ENCODE results near the gene SLC8A2. TPM values are rescaled to one million over a fixed set of nuclear protein-coding genes. Genes with fewer than 3 reads are reported as not detected.

The SLC8A2 gene
- polyA plus RNA-seq, 4 donors, result 0.12 to 0.92 TPM; not detected in 2

- Histone ChIP-seq H3K4me1 (ENCODE audit: control insufficient read depth in 3 of 3, insufficient read depth in 2 of 3, low read depth in 1 of 3, low read length in 2 of 3) (no peaks in the 10 kb centered on the region), H3K36me3 (ENCODE audit: control insufficient read depth in 3 of 3, insufficient read depth in 2 of 3, low read depth in 1 of 3, low read length in 3 of 3) (peaks cover 9 to 90% (median 29%) of the 10 kb centered on the region in 3 donors), H3K9me3 (ENCODE audit: control insufficient read depth in 2 of 2, insufficient read depth in 1 of 2, low read depth in 1 of 2, low read length in 1 of 2) (no peaks in the 10 kb centered on the region), H3K27ac (ENCODE audit: low read depth in 1 of 3, low read length in 2 of 3) (no peak overlapping the region), H3K4me3 (ENCODE audit: low read depth in 1 of 3, low read length in 3 of 3) (no peak overlapping the region), H3K27me3 (ENCODE audit: control insufficient read depth in 3 of 3, insufficient read depth in 3 of 3, low read length in 3 of 3) (no peaks in the 10 kb centered on the region)
- 91 to 95% (median 92%) methylated on average over 5 of the region's 5 CpGs for WGBS, 3 donors
- FAIRE-seq (no peak), DNase-seq (no peak)
These were observed 26.9 kb upstream of the SLC8A2 start for GRCh38 chr19:47498561-47498960.

GRCh38 chr19:47497821-47498520 is 26.3 kb upstream of the SLC8A2 start:
- 66 to 87% (median 70%) methylated on average over 14 of the region's 14 CpGs for WGBS, 3 donors
- DNase-seq, result no peak
- peaks cover 7 to 90% (median 27%) of the 10 kb centered on the region in 3 donors for H3K36me3 ChIP-seq (ENCODE audit: control insufficient read depth in 3 of 3, insufficient read depth in 2 of 3, low read depth in 1 of 3, low read length in 3 of 3)
- no peak for FAIRE-seq
- no peak overlapping the region for H3K27ac ChIP-seq (ENCODE audit: low read depth in 1 of 3, low read length in 2 of 3)
- H3K4me3 ChIP-seq (ENCODE audit: low read depth in 1 of 3, low read length in 3 of 3), result no peak overlapping the region
- no peaks in the 10 kb centered on the region for H3K27me3 ChIP-seq (ENCODE audit: control insufficient read depth in 3 of 3, insufficient read depth in 3 of 3, low read length in 3 of 3)
- no peaks in the 10 kb centered on the region for H3K4me1 ChIP-seq (ENCODE audit: control insufficient read depth in 3 of 3, insufficient read depth in 2 of 3, low read depth in 1 of 3, low read length in 2 of 3)
- no peaks in the 10 kb centered on the region for H3K9me3 ChIP-seq (ENCODE audit: control insufficient read depth in 2 of 2, insufficient read depth in 1 of 2, low read depth in 1 of 2, low read length in 1 of 2)

- Histone ChIP-seq H3K4me1 (ENCODE audit: control insufficient read depth in 3 of 3, insufficient read depth in 2 of 3, low read depth in 1 of 3, low read length in 2 of 3) (no peaks in the 10 kb centered on the region), H3K27me3 (ENCODE audit: control insufficient read depth in 3 of 3, insufficient read depth in 3 of 3, low read length in 3 of 3) (no peaks in the 10 kb centered on the region), H3K36me3 (ENCODE audit: control insufficient read depth in 3 of 3, insufficient read depth in 2 of 3, low read depth in 1 of 3, low read length in 3 of 3) (peaks cover 7 to 93% (median 23%) of the 10 kb centered on the region in 3 donors), H3K4me3 (ENCODE audit: low read depth in 1 of 3, low read length in 3 of 3) (no peak overlapping the region), H3K27ac (ENCODE audit: low read depth in 1 of 3, low read length in 2 of 3) (no peak overlapping the region), H3K9me3 (ENCODE audit: control insufficient read depth in 2 of 2, insufficient read depth in 1 of 2, low read depth in 1 of 2, low read length in 1 of 2) (no peaks in the 10 kb centered on the region)
- FAIRE-seq, result no peak
- DNase-seq, result no peak
- WGBS, 3 donors, result 71 to 83% (median 80%) methylated on average over 22 to 23 of the region's 23 CpGs
These were observed 25.5 kb upstream of the SLC8A2 start for GRCh38 chr19:47497050-47497766.

GRCh38 chr19:47495478-47496372 is 24.0 kb upstream of the SLC8A2 start:
- H3K9me3 ChIP-seq (ENCODE audit: control insufficient read depth in 2 of 2, insufficient read depth in 1 of 2, low read depth in 1 of 2, low read length in 1 of 2), result no peaks in the 10 kb centered on the region
- FAIRE-seq (no peak), DNase-seq (no peak)
- no peaks in the 10 kb centered on the region for H3K27me3 ChIP-seq (ENCODE audit: control insufficient read depth in 3 of 3, insufficient read depth in 3 of 3, low read length in 3 of 3)
- no peak overlapping the region for H3K4me3 ChIP-seq (ENCODE audit: low read depth in 1 of 3, low read length in 3 of 3)
- WGBS, 3 donors, result 77 to 88% (median 84%) methylated on average over 17 of the region's 17 CpGs
- no peak overlapping the region for H3K27ac ChIP-seq (ENCODE audit: low read depth in 1 of 3, low read length in 2 of 3)
- H3K4me1 ChIP-seq (ENCODE audit: control insufficient read depth in 3 of 3, insufficient read depth in 2 of 3, low read depth in 1 of 3, low read length in 2 of 3), result no peaks in the 10 kb centered on the region
- H3K36me3 ChIP-seq (ENCODE audit: control insufficient read depth in 3 of 3, insufficient read depth in 2 of 3, low read depth in 1 of 3, low read length in 3 of 3), result peaks cover 7 to 97% (median 21%) of the 10 kb centered on the region in 3 donors

GRCh38 chr19:47494729-47495128 is 23.0 kb upstream of the SLC8A2 start:
- Histone ChIP-seq H3K36me3 (ENCODE audit: control insufficient read depth in 3 of 3, insufficient read depth in 2 of 3, low read depth in 1 of 3, low read length in 3 of 3) (peaks cover 8 to 97% (median 18%) of the 10 kb centered on the region in 3 donors), H3K4me1 (ENCODE audit: control insufficient read depth in 3 of 3, insufficient read depth in 2 of 3, low read depth in 1 of 3, low read length in 2 of 3) (no peaks in the 10 kb centered on the region), H3K4me3 (ENCODE audit: low read depth in 1 of 3, low read length in 3 of 3) (no peak overlapping the region), H3K27ac (ENCODE audit: low read depth in 1 of 3, low read length in 2 of 3) (no peak overlapping the region), H3K27me3 (ENCODE audit: control insufficient read depth in 3 of 3, insufficient read depth in 3 of 3, low read length in 3 of 3) (no peaks in the 10 kb centered on the region), H3K9me3 (ENCODE audit: control insufficient read depth in 2 of 2, insufficient read depth in 1 of 2, low read depth in 1 of 2, low read length in 1 of 2) (no peaks in the 10 kb centered on the region)
- FAIRE-seq (no peak), DNase-seq (no peak)
- 47 to 61% (median 60%) methylated on average over 9 of the region's 9 CpGs for WGBS, 3 donors

GRCh38 chr19:47494211-47494547 is 22.5 kb upstream of the SLC8A2 start:
- DNase-seq (no peak), FAIRE-seq (no peak)
- Histone ChIP-seq H3K9me3 (ENCODE audit: control insufficient read depth in 2 of 2, insufficient read depth in 1 of 2, low read depth in 1 of 2, low read length in 1 of 2) (no peaks in the 10 kb centered on the region), H3K4me1 (ENCODE audit: control insufficient read depth in 3 of 3, insufficient read depth in 2 of 3, low read depth in 1 of 3, low read length in 2 of 3) (no peaks in the 10 kb centered on the region), H3K27me3 (ENCODE audit: control insufficient read depth in 3 of 3, insufficient read depth in 3 of 3, low read length in 3 of 3) (no peaks in the 10 kb centered on the region), H3K27ac (ENCODE audit: low read depth in 1 of 3, low read length in 2 of 3) (no peak overlapping the region), H3K36me3 (ENCODE audit: control insufficient read depth in 3 of 3, insufficient read depth in 2 of 3, low read depth in 1 of 3, low read length in 3 of 3) (peaks cover 12 to 97% (median 21%) of the 10 kb centered on the region in 3 donors), H3K4me3 (ENCODE audit: low read depth in 1 of 3, low read length in 3 of 3) (no peak overlapping the region)
- 83 to 95% (median 90%) methylated on average over 5 of the region's 5 CpGs for WGBS, 3 donors

GRCh38 chr19:47493378-47494210 is 21.9 kb upstream of the SLC8A2 start:
- Histone ChIP-seq H3K27me3 (ENCODE audit: control insufficient read depth in 3 of 3, insufficient read depth in 3 of 3, low read length in 3 of 3) (no peaks in the 10 kb centered on the region), H3K4me3 (ENCODE audit: low read depth in 1 of 3, low read length in 3 of 3) (no peak overlapping the region), H3K9me3 (ENCODE audit: control insufficient read depth in 2 of 2, insufficient read depth in 1 of 2, low read depth in 1 of 2, low read length in 1 of 2) (no peaks in the 10 kb centered on the region), H3K36me3 (ENCODE audit: control insufficient read depth in 3 of 3, insufficient read depth in 2 of 3, low read depth in 1 of 3, low read length in 3 of 3) (peaks cover 9 to 96% (median 21%) of the 10 kb centered on the region in 3 donors), H3K27ac (ENCODE audit: low read depth in 1 of 3, low read length in 2 of 3) (no peak overlapping the region), H3K4me1 (ENCODE audit: control insufficient read depth in 3 of 3, insufficient read depth in 2 of 3, low read depth in 1 of 3, low read length in 2 of 3) (no peaks in the 10 kb centered on the region)
- no peak for FAIRE-seq
- 77 to 83% (median 79%) methylated on average over 18 of the region's 18 CpGs for WGBS, 3 donors
- no peak for DNase-seq

Data from small intestine (tissue), 7 donors.